Neutrophil (primary cell): ENCODE data around the gene CCZ1.
"Not testable (repeated sequence)": the region's sequence is repeated elsewhere in the genome, so short reads cannot be mapped to it uniquely, and the experiment has no call there.

ENCODE experiments used
- H3K27ac ChIP-seq: fragments of 200-600 bp; sonication (generic); 2 replicates; pipeline ENCODE4 v1.5.1; 2016; ENCODE audit warnings: mild to moderate bottlenecking, moderate library complexity
- H3K27me3 ChIP-seq: fragments of 200-600 bp; sonication (generic); 2 replicates; pipeline ENCODE4 v1.6.0; 2016; ENCODE audit warnings: mild to moderate bottlenecking
- H3K36me3 ChIP-seq: fragments of 200-600 bp; sonication (generic); 2 replicates; pipeline ENCODE4 v1.5.1; 2017
- H3K4me1 ChIP-seq, 2 experiments: fragments of 200-600 bp in 1 of 2; sonication (generic) in 1 of 2; 1 replicate in 1 of 2; 2 replicates in 1 of 2; pipeline versions ENCODE4 v1.5.1 to v1.6.1; 2013 to 2016; ENCODE audit warnings: low read depth in 1 of 2, low read length in 1 of 2, mild to moderate bottlenecking in 1 of 2, moderate library complexity in 1 of 2; ENCODE audit not compliant: control insufficient read depth in 1 of 2, insufficient read depth in 1 of 2
- H3K4me3 ChIP-seq, 2 experiments: fragments of 200-600 bp in 1 of 2; sonication (generic) in 1 of 2; 1 replicate in 1 of 2; 2 replicates in 1 of 2; pipeline ENCODE4 v1.5.1; 2013 to 2016; ENCODE audit warnings: low read depth in 1 of 2, low read length in 1 of 2, mild to moderate bottlenecking in 1 of 2, moderate library complexity in 1 of 2
- H3K9me3 ChIP-seq: fragments of 200-600 bp; sonication (generic); 2 replicates; pipeline ENCODE4 v1.5.1; 2016
- CTCF ChIP-seq: fragments of 200-600 bp; sonication (generic); IDR thresholded peaks from 2 replicates; pipeline ENCODE4 v1.5.1; 2016; ENCODE audit warnings: antibody characterized with exemption

Gene CCZ1

DNA sequence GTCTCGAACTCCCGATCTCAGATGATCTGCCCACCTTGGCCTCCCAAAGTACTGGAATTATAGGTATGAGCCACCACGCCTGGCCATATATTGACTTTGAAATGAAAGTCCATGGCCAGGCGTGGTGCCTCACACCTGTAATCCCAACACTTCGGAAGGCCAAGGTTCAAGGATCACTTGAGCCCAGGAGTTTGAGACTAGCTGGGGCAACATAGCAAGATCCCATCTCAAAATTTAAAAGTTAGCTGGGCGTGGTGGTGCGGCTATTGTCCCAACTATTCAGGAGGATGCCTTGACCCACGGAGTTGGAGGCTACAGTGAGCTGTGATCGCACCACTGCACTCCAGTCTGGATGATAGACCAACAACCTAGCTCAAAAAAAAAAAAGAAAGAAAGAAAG, 6.0 kb upstream of the CCZ1 start:
- H3K36me3 ChIP-seq = no peaks in the 10 kb centered on the region
- TF ChIP-seq CTCF = no peak
- H3K4me3 ChIP-seq = no peak overlapping the region

GRCh38 chr7:5897369-5897919, 1.1 kb upstream of the CCZ1 start:
- H3K4me1 ChIP-seq, H3K9me3 ChIP-seq, H3K27me3 ChIP-seq, H3K36me3 ChIP-seq, H3K4me3 ChIP-seq: not testable (repeated sequence)
- peak overlapping the region; percentile 27 for H3K27ac ChIP-seq

More for the DNA sequence above, 6.0 kb upstream of the CCZ1 start:
- H3K9me3 ChIP-seq = no peaks in the 10 kb centered on the region
- no peak overlapping the region for H3K27ac ChIP-seq
- no peaks in the 10 kb centered on the region for H3K4me1 ChIP-seq
- H3K27me3 ChIP-seq = no peaks in the 10 kb centered on the region

GRCh38 chr7:5903002-5903401, 4.5 kb downstream of the CCZ1 start:
- not testable (repeated sequence) for H3K27ac ChIP-seq

DNA sequence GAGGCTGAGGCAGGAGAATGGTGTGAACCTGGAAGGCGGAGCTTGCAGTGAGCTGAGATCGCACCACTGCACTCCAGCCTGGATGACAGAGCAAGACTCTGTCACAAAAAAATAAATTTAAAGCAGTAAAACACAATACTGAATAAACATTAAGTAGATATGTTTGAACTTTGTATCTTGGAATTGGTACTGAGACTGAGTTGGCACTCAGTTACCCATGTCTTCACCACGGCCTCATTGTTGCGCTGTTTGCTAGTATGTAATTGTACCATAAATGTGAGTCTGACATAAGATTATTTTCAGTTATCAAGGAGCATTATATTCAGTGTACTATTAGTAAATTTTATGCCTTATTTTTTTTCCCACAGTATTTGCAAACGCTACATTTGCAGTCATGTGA, 6.2 kb downstream of the CCZ1 start:
- not testable (repeated sequence) for H3K4me3 ChIP-seq, H3K4me1 ChIP-seq, H3K27ac ChIP-seq, H3K9me3 ChIP-seq, H3K27me3 ChIP-seq
- H3K36me3 ChIP-seq = peaks cover 32% of the 10 kb centered on the region

More at GRCh38 chr7:5903002-5903401, 4.5 kb downstream of the CCZ1 start:
- not testable (repeated sequence) for H3K4me1 ChIP-seq, H3K27me3 ChIP-seq, H3K9me3 ChIP-seq, H3K4me3 ChIP-seq
- peaks cover 30% of the 10 kb centered on the region for H3K36me3 ChIP-seq

GRCh38 chr7:5908835-5909234, 10.3 kb downstream of the CCZ1 start:
- not testable (repeated sequence) for H3K4me3 ChIP-seq, H3K4me1 ChIP-seq, H3K27ac ChIP-seq, H3K9me3 ChIP-seq, H3K27me3 ChIP-seq
- peaks cover 47% of the 10 kb centered on the region for H3K36me3 ChIP-seq

GRCh38 chr7:5916529-5916928, 18.0 kb downstream of the CCZ1 start:
- H3K4me1 ChIP-seq, H3K27ac ChIP-seq, H3K27me3 ChIP-seq, H3K4me3 ChIP-seq, H3K9me3 ChIP-seq: not testable (repeated sequence)
- peaks cover 17% of the 10 kb centered on the region for H3K36me3 ChIP-seq

DNA sequence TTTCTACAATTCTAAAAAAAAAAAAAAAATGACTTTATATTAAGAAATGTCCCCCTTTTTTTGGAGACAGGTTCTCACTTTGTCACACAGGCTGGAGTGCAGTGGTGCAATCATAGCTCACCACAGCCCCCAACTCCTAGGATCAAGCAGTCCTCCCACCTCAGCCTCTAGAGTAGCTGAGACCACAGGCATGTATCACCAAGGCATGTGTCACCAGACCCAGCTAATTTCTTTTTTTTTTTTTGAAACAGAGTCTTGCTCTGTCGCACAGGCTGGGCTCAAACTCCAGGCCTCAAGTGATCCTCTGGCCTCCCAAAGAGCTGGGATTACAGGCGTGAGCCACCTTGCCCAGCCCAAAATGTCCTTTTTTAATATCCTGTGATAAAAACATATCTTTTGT, 25.6 kb downstream of the CCZ1 start:
- H3K27me3 ChIP-seq, H3K9me3 ChIP-seq, H3K4me1 ChIP-seq, H3K27ac ChIP-seq, H3K4me3 ChIP-seq: not testable (repeated sequence)
- peaks cover 12% of the 10 kb centered on the region for H3K36me3 ChIP-seq

DNA sequence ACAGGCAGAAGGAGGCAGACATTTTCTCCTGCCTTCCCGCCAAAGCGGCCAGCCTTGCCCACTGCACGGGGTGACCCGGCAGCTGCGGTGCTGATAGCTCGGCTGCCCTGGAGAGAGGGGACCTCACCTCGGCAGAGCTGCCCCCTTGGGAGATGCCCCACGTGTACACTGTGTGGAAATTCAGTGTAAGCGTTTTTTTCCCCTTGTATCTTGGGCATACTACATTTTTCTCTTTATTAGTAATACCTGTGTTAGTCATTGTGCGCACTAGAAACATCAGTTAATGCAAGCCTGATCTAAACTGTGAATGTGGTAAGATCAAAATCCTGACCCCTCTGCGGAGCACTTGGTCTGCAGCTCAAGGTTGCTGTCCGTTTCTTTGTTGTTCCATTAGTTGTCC, 26.1 kb downstream of the CCZ1 start:
- H3K27me3 ChIP-seq, H3K9me3 ChIP-seq, H3K4me1 ChIP-seq, H3K4me3 ChIP-seq, H3K27ac ChIP-seq: not testable (repeated sequence)
- peaks cover 12% of the 10 kb centered on the region for H3K36me3 ChIP-seq

DNA sequence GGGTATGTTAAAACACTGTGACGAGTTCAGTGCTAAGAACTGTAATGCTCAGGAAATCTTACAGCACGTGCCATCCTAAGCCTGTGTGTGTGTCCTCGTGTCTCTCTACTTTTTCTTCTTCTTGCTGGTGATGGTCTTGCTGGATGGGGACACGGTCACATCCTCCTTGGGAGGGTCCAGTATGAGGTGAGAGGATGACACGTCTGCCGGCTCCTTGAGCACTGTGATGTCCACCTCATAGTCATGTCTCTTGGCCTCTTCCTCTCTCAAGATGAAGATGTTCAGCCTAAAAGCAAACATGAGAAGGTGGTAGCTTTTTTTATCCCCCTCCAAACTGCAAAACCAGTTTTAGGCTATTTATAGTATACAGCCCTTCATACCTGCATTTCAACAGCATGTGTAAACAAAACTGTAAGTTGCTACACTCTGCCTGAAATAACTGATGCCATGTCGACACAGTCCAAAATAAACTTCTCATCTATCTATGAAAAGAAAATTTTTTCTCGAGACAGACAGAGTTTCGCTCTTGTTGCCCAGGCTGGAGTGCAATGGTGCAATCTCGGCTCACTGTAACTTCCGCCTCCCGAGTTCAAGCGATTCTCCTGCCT, 27.8 kb downstream of the CCZ1 start:
- H3K27me3 ChIP-seq, H3K9me3 ChIP-seq, H3K27ac ChIP-seq, H3K4me1 ChIP-seq, H3K4me3 ChIP-seq: not testable (repeated sequence)
- peaks cover 12% of the 10 kb centered on the region for H3K36me3 ChIP-seq

- not testable (repeated sequence) for H3K9me3 ChIP-seq, H3K4me1 ChIP-seq, H3K4me3 ChIP-seq, H3K27ac ChIP-seq, H3K27me3 ChIP-seq
- H3K36me3 ChIP-seq = peaks cover 12% of the 10 kb centered on the region
Observed at GRCh38 chr7:5930290-5930689, 31.8 kb downstream of the CCZ1 start.

- not testable (repeated sequence) for H3K27me3 ChIP-seq, H3K9me3 ChIP-seq, H3K36me3 ChIP-seq, H3K27ac ChIP-seq, H3K4me3 ChIP-seq, H3K4me1 ChIP-seq
Observed at GRCh38 chr7:5931250-5931649, 32.7 kb downstream of the CCZ1 start.

DNA sequence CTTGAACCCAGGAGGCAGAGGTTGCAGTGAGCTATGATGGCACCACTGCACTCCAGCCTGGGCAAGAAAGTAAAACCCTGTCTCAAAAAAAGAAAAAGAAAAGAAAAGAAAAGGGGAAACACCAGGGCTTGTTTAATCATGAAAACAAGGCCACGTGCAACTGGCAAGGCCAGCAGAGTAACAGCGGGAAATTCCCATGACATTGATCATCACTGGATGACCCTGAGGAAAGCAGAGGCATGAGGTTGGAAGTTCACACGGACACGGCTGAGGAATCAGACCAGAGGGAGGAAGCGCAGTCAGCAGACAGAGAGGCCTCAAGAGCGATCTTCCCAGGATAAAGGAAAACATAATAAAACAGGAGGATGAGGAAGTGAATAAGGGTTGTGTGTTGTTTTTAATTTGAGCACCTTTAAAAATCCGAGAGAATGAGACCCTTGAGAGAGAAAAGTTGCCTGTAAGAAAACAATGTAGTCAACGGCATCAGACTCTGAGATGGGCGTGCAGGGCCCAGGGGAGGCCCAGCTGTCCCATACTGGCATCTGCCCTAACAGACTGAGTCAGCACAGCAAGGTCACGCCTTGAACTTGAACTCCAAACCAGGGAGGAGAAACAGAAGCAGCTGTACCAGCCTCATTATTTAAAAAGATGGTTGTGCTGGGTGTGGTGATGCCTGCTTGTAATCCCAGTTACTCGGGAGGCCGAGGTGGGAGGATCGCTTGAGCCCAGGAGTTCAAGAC, 33.5 kb downstream of the CCZ1 start:
- H3K27ac ChIP-seq, H3K36me3 ChIP-seq, H3K4me1 ChIP-seq, H3K9me3 ChIP-seq, H3K4me3 ChIP-seq, H3K27me3 ChIP-seq: not testable (repeated sequence)

DNA sequence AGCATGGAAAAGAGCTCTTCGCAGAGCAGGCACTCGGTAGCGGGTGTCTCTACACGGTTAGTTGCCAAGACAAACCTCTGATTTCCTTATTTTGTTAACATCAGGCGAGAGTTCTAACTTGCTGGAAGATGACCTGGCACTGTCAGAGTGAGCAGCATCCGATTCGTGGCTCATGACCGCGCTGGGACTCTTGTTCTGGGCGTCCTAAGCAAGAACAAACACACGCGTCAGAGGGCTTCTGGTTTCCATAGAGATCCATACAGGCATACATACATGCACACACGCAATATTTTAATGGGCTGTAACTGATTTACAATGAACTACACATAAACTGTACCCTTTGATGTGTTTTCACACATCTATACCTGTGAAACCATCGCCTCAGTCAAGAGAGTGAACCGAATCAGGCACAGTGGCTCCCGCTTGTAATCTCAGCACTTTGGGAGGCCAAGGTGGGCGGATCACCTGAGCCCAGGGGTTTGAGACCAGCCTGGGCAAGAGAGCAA, 36.5 kb downstream of the CCZ1 start:
- not testable (repeated sequence) for H3K27me3 ChIP-seq, H3K4me3 ChIP-seq, H3K27ac ChIP-seq, H3K4me1 ChIP-seq, H3K9me3 ChIP-seq, H3K36me3 ChIP-seq
